Cardiac fibroblast (primary cell): ENCODE data around the gene SFXN5.
"Not testable (repeated sequence)": the region's sequence is repeated elsewhere in the genome, so short reads cannot be mapped to it uniquely, and the experiment has no call there.

Experiments
- DNase-seq, 2 donors: peaks; one replicate each; pipeline versions ENCODE4 v3.0.0 to v3.0.0-alpha.2; 2010; ENCODE audit warnings: low read depth in 2 of 2
- H3K4me3 ChIP-seq, 2 donors: replicated peaks in 1 of 2; 1 replicate in 1 of 2; 2 replicates in 1 of 2; pipeline ENCODE4 v1.5.1; 2011; ENCODE audit warnings: low read depth in 2 of 2, low read length in 2 of 2, mild to moderate bottlenecking in 2 of 2, moderate library complexity in 1 of 2
- CTCF ChIP-seq: IDR thresholded peaks from one replicate; pipeline ENCODE4 v1.5.1; 2011; ENCODE audit warnings: low read depth, mild to moderate bottlenecking, low read length, inconsistent platforms

The SFXN5 gene, protein sequence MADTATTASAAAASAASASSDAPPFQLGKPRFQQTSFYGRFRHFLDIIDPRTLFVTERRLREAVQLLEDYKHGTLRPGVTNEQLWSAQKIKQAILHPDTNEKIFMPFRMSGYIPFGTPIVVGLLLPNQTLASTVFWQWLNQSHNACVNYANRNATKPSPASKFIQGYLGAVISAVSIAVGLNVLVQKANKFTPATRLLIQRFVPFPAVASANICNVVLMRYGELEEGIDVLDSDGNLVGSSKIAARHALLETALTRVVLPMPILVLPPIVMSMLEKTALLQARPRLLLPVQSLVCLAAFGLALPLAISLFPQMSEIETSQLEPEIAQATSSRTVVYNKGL

DNA sequence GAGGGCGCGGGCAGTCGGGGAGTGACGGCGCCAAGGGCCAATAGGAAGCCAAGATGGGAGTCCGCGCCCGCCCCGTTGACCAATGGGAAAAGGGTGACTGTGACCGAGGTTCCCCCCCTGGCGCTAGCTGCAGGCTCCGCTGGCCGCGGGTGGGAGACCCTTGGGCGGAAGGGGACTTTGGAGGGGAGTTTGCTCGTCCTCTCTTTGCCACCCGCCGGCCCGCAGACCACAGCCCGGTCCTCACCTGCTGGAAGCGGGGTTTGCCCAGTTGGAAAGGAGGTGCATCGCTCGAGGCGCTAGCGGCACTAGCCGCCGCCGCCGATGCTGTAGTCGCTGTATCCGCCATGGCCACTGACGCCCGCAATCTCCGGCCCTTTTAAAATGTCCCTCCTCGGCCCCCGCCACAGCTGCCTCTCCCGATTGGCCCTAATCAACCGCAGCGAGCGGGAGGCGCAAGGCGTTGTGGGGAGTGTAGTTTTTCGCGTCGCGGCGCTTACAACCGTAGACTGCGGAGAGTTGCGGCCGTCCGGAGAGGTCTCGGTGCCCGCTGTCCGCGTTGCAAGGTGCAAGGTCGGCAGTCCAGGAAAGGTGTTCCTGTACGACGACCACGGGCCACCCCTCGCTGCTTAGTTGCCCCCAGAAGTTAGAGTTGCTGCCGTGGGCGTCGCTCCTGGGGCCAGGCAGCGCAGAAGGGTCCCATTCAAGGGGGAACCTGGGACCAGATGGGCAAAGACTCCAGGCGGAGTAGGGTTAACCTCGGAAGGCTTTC lies at the start of gene SFXN5:
Gene SFXN5, minus strand, starts transcription at position 353 of the 769 bp plus-strand sequence. Its CDS starts 7 bp downstream, at position 346.
- H3K4me3 ChIP-seq: peak within 1 kb of the TSS; percentile 84 to 85
- peak; percentile 35 for TF ChIP-seq CTCF
- peak; percentile 97 to 98 for DNase-seq

GRCh38 chr2:73119611-73120239 lies 48.2 kb upstream of the SFXN5 start:
- not testable (repeated sequence) for DNase-seq, H3K4me3 ChIP-seq

GRCh38 chr2:73117441-73117840 lies 45.9 kb upstream of the SFXN5 start:
- DNase-seq: peak in 1 of 2 donors; percentile 31
- H3K4me3 ChIP-seq: no peak overlapping the region
- no peak for TF ChIP-seq CTCF

DNA sequence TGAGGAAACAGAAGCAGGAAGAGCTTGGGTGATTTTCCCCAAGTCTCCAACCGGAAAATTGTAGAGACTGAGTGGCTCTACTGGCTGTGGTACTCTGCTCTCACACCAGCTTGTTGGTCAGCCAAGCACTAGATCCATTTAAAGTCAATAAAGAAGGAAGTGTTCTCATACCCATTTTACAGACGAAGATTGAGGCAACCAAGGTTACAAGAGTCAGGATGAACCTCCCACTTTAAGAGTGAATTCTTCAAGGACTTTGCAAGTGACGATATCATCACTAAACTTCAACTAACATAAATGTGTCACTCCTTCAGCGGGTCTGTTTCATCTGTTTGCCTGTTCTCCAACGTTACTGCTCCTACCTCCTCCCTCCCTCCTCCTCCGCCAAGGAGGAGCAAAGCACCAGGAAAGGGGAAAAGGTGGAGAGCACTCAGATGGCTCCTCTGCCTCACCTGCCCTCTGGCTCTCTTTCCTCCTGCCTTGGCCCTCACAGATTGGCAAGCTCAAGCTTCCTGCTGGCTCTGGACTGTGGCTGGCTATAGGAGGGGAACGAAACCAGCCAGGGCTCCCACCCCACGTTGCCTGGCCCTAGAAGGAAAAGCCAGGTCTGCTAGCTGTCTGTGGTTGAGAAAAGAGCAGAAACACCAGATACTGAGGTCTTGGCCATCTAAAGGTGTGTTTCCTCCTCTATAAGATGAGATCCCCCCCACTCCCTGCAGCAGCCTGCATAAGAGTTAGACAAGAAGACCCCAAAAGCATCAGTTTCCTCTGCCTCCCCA lies 44.9 kb upstream of the SFXN5 start:
- no peak overlapping the region for H3K4me3 ChIP-seq
- DNase-seq: no peak
- TF ChIP-seq CTCF: no peak

- no peak overlapping the region for H3K4me3 ChIP-seq
- DNase-seq: peak in 1 of 2 donors; percentile 31
- TF ChIP-seq CTCF: no peak
Measured at GRCh38 chr2:73114273-73114867, 42.9 kb upstream of the SFXN5 start.

- peak; percentile 85 to 92 for DNase-seq
- peak within 1 kb of the TSS; percentile 72 to 82 for H3K4me3 ChIP-seq
- no peak for TF ChIP-seq CTCF
Measured at GRCh38 chr2:73112913-73113854, 41.7 kb upstream of the SFXN5 start, which contains the start of gene RAB11FIP5. RAB11FIP5 (minus strand) TSS chr2:73112948; CDS start chr2:73112777, 171 bp downstream.
